LNCaP clone FGC (cell line): ENCODE data around the gene CERS1.

Experiments used
- DNase-seq: peaks from one replicate; pipeline ENCODE4 v3.0.0-alpha.2; 2011; ENCODE audit warnings: low read depth
- H3K4me3 ChIP-seq: 2 replicates; pipeline ENCODE4 v1.5.1; 2011; ENCODE audit warnings: mild to moderate bottlenecking, low read depth, low read length, control low read depth
- CTCF ChIP-seq: IDR thresholded peaks from 2 replicates; pipeline ENCODE4 v1.5.1; 2012; ENCODE audit warnings: mild to moderate bottlenecking; ENCODE audit not compliant: control insufficient read depth, insufficient read depth; ENCODE audit errors: extremely low read depth

Gene CERS1

GRCh38 chr19:18928018-18928805 lies 32.3 kb upstream of the CERS1 start:
- TF ChIP-seq CTCF = no peak
- no peak overlapping the region for H3K4me3 ChIP-seq
- DNase-seq = no peak

DNA sequence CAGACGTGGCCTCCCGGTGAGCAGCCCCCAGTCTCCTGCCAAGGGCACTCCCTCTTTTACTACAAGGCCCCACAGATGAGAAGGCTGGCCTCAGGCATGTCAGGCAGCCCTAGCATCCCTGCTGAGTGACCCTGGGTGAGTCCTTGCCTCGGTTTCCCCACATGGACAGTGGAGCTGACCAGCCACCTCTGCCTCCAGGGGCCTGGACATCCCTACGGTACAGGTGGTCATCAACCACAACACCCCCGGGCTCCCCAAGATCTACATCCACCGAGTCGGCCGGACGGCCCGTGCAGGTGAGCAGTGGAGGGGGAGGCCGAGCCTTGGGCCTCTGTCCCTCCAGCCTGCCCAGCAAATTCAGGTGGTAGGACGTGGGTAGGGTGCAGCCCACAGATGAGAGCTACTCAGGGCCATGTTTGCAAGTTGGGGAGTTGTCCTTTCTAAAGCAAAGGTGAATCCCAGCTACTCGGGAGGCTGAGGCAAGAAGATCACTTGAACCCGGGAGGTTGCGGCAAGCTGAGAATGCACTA lies 28.8 kb upstream of the CERS1 start:
- no peak overlapping the region for H3K4me3 ChIP-seq
- DNase-seq = no peak
- no peak for TF ChIP-seq CTCF

- DNase-seq = no peak
- H3K4me3 ChIP-seq = no peak overlapping the region
- no peak for TF ChIP-seq CTCF
These were observed 26.4 kb upstream of the CERS1 start for GRCh38 chr19:18922228-18922985.

- no peak for DNase-seq
- TF ChIP-seq CTCF = no peak
- H3K4me3 ChIP-seq = no peak overlapping the region
These were observed 25.6 kb upstream of the CERS1 start for GRCh38 chr19:18921593-18921992.

- H3K4me3 ChIP-seq = peak overlapping the region; percentile 100
- TF ChIP-seq CTCF = no peak
These were observed 24.4 kb upstream of the CERS1 start for GRCh38 chr19:18920400-18920799.

DNA sequence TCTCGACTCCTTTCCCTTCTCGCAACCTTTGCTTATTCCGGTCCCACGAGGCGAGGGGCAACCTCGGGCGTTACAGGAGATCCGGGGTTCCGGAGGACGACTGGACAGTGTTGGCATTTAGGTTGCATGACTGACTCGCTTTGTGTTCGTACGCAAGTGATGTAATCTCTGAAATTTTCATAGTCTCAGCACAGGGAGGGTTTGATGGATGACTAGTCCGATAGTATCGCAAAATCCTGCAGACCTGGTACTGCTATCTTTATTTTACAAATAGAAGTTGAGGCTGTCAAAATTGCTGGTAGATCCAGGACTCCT lies 23.9 kb upstream of the CERS1 start:
- DNase-seq = no peak
- peak overlapping the region; percentile 100 for H3K4me3 ChIP-seq
- TF ChIP-seq CTCF = no peak

More at GRCh38 chr19:18920400-18920799, 24.4 kb upstream of the CERS1 start:
- DNase-seq = no peak
